Stimulated activated CD4-positive, alpha-beta T cell treated with anti-CD3 and anti-CD28 coated beads, TNF-alpha, amount 100 ng/mL, for 4 hours (primary cell): ENCODE measurements around the gene TIGD3.

Source experiments
- DNase-seq, 3 experiments: peaks; one replicate each; pipeline ENCODE4 v3.0.0-alpha.2; 2020; ENCODE audit warnings: low read depth in 3 of 3

Gene TIGD3

DNA sequence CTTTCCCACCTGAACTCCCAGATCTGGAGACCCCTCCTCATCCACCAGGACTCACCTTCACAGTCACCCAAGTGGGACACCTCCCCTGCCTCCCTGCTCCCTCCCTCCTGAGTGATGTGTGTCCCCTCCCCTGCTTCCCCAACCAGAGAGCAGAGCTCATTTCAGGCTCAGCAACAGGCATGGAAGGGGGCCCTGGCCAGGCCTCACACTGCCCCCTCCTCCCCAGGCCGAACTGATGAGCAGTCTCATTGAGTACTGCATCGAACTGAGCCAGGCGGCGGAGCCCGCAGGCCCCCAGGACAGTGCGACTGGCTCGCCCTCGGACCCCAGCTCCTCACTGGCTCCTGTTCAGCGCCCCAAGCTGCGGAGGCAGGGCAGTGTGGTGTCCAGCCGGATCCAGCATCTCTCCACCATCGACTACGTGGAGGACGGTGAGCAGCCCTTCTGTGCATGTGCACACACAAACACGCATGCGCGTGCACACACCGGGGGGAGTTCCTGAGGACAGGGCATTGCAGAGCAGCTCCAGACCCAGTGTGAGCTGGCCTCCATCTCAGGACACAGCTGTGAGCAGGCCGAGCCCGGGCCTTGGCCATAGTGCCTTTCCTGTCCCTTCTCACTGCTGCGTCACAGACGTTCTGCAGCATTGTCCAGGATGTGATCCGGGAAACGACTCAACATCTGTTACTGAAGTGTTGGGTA, 50.2 kb downstream of the TIGD3 start:
- DNase-seq, result no peak
